HEK293 (cell line): Measurements from ENCODE around the gene RPS6KB2.

ENCODE experiments used
- ELK4 ChIP-seq: IDR thresholded peaks from 2 replicates; pipeline ENCODE4 v1.6.1; 2011; ENCODE audit warnings: mild to moderate bottlenecking, low read depth, low read length, borderline replicate concordance
- KLF9 ChIP-seq: fragments of 450-650 bp; formaldehyde crosslinking; IDR thresholded peaks from 2 replicates; pipeline ENCODE4 v1.5.1; 2016; ENCODE audit warnings: missing biosample characterization, missing genetic modification characterization, low read depth
- MYNN ChIP-seq: fragments of 450-650 bp; formaldehyde crosslinking; IDR thresholded peaks from 2 replicates; pipeline ENCODE4 v1.5.1; 2016; ENCODE audit warnings: missing biosample characterization, missing genetic modification characterization, borderline replicate concordance
- PATZ1 ChIP-seq: fragments of 450-650 bp; formaldehyde crosslinking; IDR thresholded peaks from 2 replicates; pipeline ENCODE4 v1.5.1; 2016; ENCODE audit warnings: missing biosample characterization, missing genetic modification characterization
- PRDM1 ChIP-seq: fragments of 450-650 bp; formaldehyde crosslinking; IDR thresholded peaks from 2 replicates; pipeline ENCODE4; 2016; ENCODE audit warnings: missing biosample characterization, missing genetic modification characterization
- REST ChIP-seq: fragments of 450-650 bp; formaldehyde crosslinking; IDR thresholded peaks from 2 replicates; pipeline ENCODE4 v1.5.1; 2016; ENCODE audit warnings: missing biosample characterization, missing genetic modification characterization
- SCRT1 ChIP-seq: fragments of 450-650 bp; formaldehyde crosslinking; IDR thresholded peaks from 2 replicates; pipeline ENCODE4 v1.5.1; 2016; ENCODE audit warnings: missing biosample characterization, missing genetic modification characterization, borderline replicate concordance
- SP2 ChIP-seq: fragments of 450-650 bp; formaldehyde crosslinking; IDR thresholded peaks from 2 replicates; pipeline ENCODE4 v1.5.1; 2016; ENCODE audit warnings: missing biosample characterization, missing genetic modification characterization
- SP7 ChIP-seq: fragments of 450-650 bp; formaldehyde crosslinking; IDR thresholded peaks from 2 replicates; pipeline ENCODE4 v1.5.1; 2016; ENCODE audit warnings: missing biosample characterization, missing genetic modification characterization
- YY2 ChIP-seq: fragments of 450-650 bp; formaldehyde crosslinking; IDR thresholded peaks from 2 replicates; pipeline ENCODE4 v1.5.1; 2016; ENCODE audit warnings: missing biosample characterization, missing genetic modification characterization
- ZBTB26 ChIP-seq: fragments of 450-650 bp; formaldehyde crosslinking; optimal IDR thresholded peaks from 2 replicates; pipeline ENCODE3; 2016; ENCODE audit warnings: missing biosample characterization, mild to moderate bottlenecking, missing genetic modification characterization
- ZBTB48 ChIP-seq: fragments of 450-650 bp; formaldehyde crosslinking; IDR thresholded peaks from 2 replicates; pipeline ENCODE4 v1.5.1; 2016; ENCODE audit warnings: missing biosample characterization, missing genetic modification characterization
- ZFP69B ChIP-seq: fragments of 450-650 bp; formaldehyde crosslinking; IDR thresholded peaks from 2 replicates; pipeline ENCODE4 v1.5.1; 2016; ENCODE audit warnings: missing biosample characterization, missing genetic modification characterization
- ZNF138 ChIP-seq: fragments of 450-650 bp; formaldehyde crosslinking; IDR thresholded peaks from 2 replicates; pipeline ENCODE4 v1.5.1; 2016; ENCODE audit warnings: missing biosample characterization, missing genetic modification characterization, borderline replicate concordance
- ZNF280D ChIP-seq: fragments of 450-650 bp; formaldehyde crosslinking; IDR thresholded peaks from 2 replicates; pipeline ENCODE4 v1.5.1; 2016; ENCODE audit warnings: missing biosample characterization, missing genetic modification characterization
- ZNF426 ChIP-seq: fragments of 450-650 bp; formaldehyde crosslinking; IDR thresholded peaks from 2 replicates; pipeline ENCODE4 v1.5.1; 2017; ENCODE audit warnings: missing biosample characterization, missing genetic modification characterization, mild to moderate bottlenecking, inconsistent platforms, moderate library complexity
- ZNF544 ChIP-seq: fragments of 450-650 bp; formaldehyde crosslinking; IDR thresholded peaks from 2 replicates; pipeline ENCODE4 v1.5.0; 2017; ENCODE audit warnings: missing biosample characterization, missing genetic modification characterization
- ZNF580 ChIP-seq: fragments of 450-650 bp; formaldehyde crosslinking; IDR thresholded peaks from 2 replicates; pipeline ENCODE4 v1.5.1; 2016; ENCODE audit warnings: missing biosample characterization, missing genetic modification characterization
- ZNF596 ChIP-seq: fragments of 450-650 bp; IDR thresholded peaks from 2 replicates; pipeline ENCODE4 v1.5.0; 2018; ENCODE audit warnings: missing biosample characterization, mild to moderate bottlenecking, missing genetic modification characterization, moderate library complexity
- ZNF600 ChIP-seq: fragments of 450-650 bp; formaldehyde crosslinking; IDR thresholded peaks from 2 replicates; pipeline ENCODE4 v1.5.1; 2016; ENCODE audit warnings: missing biosample characterization, missing genetic modification characterization
- ZNF610 ChIP-seq: fragments of 450-650 bp; formaldehyde crosslinking; IDR thresholded peaks from 2 replicates; pipeline ENCODE4 v1.5.1; 2016; ENCODE audit warnings: missing biosample characterization, missing genetic modification characterization, borderline replicate concordance
- ZNF645 ChIP-seq: fragments of 450-650 bp; formaldehyde crosslinking; IDR thresholded peaks from 2 replicates; pipeline ENCODE4; 2016; ENCODE audit warnings: missing biosample characterization, missing genetic modification characterization
- ZNF76 ChIP-seq: fragments of 450-650 bp; formaldehyde crosslinking; IDR thresholded peaks from 2 replicates; pipeline ENCODE4; 2016; ENCODE audit warnings: low read depth, missing biosample characterization, missing genetic modification characterization, borderline replicate concordance
- ZSCAN5A ChIP-seq: fragments of 450-650 bp; formaldehyde crosslinking; IDR thresholded peaks from 2 replicates; pipeline ENCODE4 v1.5.1; 2016; ENCODE audit warnings: missing biosample characterization, missing genetic modification characterization

Gene RPS6KB2

GRCh38 chr11:67482827-67483798, 54.8 kb downstream of the RPS6KB2 start, which contains the start of gene AIP (continued):
- TF ChIP-seq YY2 (tag by site-specific recombination) (peak; percentile 87), ZNF610 (tag by site-specific recombination) (peak; percentile 79; the same call in 1 of the 2 replicates), PRDM1 (tag by site-specific recombination) (no peak), ZSCAN5A (tag by site-specific recombination) (no peak), ZNF645 (no peak), ELK4 (no peak), ZNF76 (tag by site-specific recombination) (peak; percentile 82), ZFP69B (peak; percentile 86), MYNN (tag by site-specific recombination) (no peak), ZNF596 (tag by site-specific recombination) (no peak), ZNF600 (tag by site-specific recombination) (no peak), ZBTB26 (tag by site-specific recombination) (peak; percentile 64), SP7 (peak; percentile 73), PATZ1 (tag by site-specific recombination) (peak; percentile 25; the same call in 1 of the 2 replicates), ZBTB48 (tag by site-specific recombination) (peak; percentile 64), ZNF544 (no peak), REST (no peak), SP2 (tag by site-specific recombination) (peak; percentile 82), ZNF426 (no peak), ZNF580 (tag by site-specific recombination) (peak; percentile 85), KLF9 (tag by site-specific recombination) (no peak), ZNF280D (no peak), SCRT1 (no peak), ZNF138 (tag by site-specific recombination) (no peak)
